Measurements from ENCODE around the gene CCDC150.
A peak's percentile ranks its signal among the peaks of the same experiment; 100 is the strongest.
"Not testable (repeated sequence)": the region's sequence is repeated elsewhere in the genome, so short reads cannot be mapped to it uniquely, and the experiment has no call there.

The CCDC150 gene

DNA sequence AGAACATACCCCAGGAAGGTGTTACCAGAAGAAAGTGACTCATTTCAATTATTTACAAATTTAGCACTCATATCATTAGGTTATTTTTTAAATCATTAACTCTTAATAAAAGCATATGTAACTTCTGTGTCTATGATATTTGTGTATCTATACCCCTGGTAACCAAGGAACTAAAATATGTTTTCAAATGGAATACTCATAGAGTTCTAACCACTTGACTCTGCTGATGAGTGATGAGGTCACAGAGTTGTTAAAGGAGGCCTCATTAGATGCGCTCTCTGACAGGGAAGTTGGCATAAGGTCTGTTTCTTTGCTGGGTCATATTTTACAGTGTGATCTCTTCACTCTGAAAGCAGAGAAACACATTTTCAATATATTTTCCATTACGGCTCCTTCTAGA, 73.4 kb downstream of the CCDC150 start:
- no peak for DNase-seq

DNA sequence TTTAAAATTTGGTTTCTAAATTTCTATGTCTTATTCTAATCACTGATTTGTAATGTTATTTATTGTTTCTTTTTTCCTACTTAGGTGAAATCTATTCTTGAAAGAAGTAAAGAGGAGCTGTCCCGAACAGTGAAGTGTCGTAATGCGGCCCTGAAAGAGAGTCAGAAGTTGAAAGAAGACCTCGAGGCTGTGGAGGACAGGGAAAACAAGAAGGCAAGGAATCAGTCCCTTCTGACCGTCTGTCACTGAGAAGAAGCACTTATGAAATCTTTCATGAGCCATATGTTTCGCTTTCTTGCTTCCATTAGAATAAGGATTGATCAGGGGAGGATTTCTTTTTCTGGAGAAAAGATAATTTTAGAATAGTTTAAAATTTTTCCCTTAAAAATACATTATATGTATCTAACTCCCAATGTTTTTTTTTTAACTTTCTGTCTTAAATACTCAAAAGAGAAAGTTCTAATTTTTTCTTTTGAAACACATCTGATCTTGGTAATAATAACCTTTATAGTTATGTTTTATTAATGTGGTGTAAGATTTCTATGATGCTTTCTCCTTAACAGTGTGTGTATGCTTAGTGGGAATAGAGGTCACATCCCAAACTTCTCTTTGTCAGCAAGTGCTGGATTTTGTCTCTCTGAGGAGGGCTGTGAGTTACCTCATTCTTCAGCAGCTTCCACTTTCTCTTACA, 79.0 kb downstream of the CCDC150 start:
- DNase-seq = no peak

GRCh38 chr2:196719110-196719872, 79.8 kb downstream of the CCDC150 start:
- DNase-seq = peak in 2 of 14 donors; percentile 0 to 2

DNA sequence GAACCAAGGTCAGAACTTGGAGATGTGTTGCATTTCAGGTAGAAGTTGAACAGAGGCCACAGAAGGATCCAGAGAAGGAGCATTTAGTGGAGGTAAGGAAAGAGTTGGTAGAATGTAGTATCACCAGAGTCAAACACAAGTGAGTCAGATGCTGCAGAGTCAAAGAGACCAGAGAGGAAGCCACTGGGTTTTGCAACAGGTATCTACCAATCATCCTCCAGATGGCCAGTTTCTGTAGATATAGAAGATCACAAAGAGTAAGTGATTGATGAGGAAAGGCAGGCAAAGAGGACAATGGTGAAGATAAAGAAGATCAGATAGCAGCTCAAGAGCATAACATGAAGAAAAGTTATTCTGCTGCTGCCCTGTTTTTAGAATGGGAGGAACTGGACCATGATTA, 84.1 kb downstream of the CCDC150 start:
- no peak for DNase-seq

GRCh38 chr2:196725218-196725617, 85.7 kb downstream of the CCDC150 start:
- DNase-seq = no peak

DNA sequence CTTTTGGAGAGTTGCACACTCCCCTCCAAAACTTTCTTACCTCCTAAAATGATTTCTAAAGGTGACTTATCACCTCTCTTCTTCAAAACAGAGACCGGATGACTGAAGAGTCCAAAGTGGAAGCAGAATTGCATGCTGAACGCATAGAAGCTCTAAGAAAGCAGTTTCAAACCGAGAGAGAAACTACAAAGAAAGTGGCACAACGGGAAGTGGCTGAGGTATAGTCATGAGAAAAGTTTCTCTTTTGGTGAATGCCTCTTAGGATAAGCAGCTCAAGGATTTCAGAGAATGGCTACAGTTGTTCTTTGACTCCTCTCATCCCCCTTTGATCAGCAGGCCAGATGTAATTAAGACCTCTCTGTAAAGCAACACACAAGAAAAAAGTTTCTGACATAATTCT, 86.4 kb downstream of the CCDC150 start:
- no peak for DNase-seq

DNA sequence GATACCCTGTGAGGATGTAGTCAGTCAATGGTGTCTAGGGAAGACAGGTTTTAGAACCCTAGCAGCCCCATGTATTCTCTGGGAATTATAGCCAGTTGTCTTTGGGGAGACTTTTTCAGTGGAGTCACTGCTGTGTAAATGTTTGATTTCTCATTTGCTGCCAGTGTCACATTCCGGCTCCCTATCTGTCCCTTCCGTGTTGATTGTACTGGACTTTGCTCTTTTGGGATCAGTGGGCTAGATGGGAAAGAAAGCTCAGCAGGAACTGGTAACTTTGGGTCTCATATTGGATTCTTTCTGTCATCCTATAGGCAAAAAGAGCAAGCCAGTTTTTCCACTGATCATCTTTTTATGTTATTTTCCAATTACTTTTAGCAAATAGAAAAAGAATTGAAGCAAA, 89.9 kb downstream of the CCDC150 start:
- no peak for DNase-seq

GRCh38 chr2:196736646-196737045, 97.1 kb downstream of the CCDC150 start:
- DNase-seq = not testable (repeated sequence)

GRCh38 chr2:196737046-196737445, 97.5 kb downstream of the CCDC150 start:
- DNase-seq = no peak

- DNase-seq = no peak
Measured at GRCh38 chr2:196739031-196739430, 99.5 kb downstream of the CCDC150 start.

DNA sequence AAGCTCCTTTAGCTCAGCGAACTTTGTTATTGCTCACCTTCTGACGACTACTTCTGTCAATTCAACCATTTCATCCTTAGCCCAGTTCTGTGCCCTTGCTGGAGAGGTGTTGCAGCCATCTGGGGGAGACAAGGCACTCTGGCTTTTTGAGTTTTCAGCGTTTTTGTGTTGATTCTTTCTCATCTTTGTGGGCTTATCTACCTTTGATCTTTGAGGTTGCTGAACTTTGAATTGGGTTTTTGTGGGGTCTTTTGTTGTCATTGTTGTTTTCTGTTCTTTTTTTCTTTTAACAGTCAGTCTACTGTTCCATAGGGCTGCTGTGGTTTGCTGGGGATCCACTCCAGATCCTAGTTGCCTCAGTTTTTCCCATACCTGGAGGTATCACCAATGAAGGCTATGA, 102.7 kb downstream of the CCDC150 start:
- DNase-seq = no peak

DNA sequence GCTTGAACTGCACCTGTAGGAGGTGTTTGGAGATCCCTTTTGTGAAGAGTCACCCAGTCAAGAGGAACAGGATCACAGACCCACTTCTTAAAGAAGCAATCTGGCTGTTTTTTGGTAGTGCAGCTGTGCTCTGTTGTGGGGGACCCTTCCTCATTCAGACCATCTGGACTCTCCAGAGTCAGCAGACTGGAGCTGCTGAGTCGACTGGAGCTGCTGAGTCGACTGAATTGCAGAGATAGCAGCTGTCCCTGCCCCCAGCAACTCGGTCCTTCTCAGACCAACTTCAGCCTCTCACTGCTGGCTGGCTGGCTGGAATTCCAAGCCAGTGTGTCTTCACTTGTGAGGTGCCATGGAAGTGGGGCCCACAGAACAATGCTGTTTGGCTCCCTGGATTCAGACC, 103.2 kb downstream of the CCDC150 start:
- no peak for DNase-seq

DNA sequence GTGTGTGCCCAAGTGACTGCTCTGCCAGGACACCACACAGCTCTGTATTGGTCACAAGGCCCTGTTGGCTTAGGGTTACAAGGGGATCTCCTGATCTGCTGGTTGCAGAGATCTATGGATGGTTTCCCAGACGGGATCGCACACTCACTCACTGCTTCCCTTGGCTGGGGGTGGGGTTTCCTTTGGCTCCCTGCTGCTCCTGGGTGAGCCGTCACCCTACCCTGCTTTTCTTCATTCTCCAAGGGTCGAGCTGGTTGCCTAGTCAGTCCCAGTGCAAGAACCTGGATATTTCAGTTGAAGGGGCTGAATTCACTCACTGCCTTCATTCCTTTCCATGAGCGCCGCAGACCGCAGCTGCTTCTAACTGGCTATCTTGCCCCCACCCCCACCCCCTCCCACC, 103.7 kb downstream of the CCDC150 start:
- DNase-seq = no peak

GRCh38 chr2:196745711-196746110, 106.2 kb downstream of the CCDC150 start:
- no peak for DNase-seq

GRCh38 chr2:196747400-196747799, 107.9 kb downstream of the CCDC150 start:
- no peak for DNase-seq

DNA sequence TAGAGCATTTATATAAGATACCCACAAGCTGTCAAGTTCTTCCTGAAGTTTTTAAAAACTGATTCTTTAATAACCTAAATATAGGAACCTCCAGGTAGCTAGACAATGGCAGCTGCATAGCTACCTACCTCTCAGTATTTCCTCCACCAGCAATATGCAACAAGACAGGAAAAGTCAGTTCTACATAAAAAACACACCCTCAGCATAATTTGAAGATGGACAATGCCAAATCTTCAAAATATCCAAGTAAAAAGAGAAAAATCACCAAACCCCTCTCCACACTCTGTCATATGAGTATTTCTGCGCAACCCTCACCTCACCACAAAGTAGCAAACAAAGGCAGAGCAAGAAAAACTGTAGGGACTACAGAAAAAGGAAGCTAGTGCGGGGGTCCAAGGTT, 108.6 kb downstream of the CCDC150 start:
- DNase-seq = no peak

DNA sequence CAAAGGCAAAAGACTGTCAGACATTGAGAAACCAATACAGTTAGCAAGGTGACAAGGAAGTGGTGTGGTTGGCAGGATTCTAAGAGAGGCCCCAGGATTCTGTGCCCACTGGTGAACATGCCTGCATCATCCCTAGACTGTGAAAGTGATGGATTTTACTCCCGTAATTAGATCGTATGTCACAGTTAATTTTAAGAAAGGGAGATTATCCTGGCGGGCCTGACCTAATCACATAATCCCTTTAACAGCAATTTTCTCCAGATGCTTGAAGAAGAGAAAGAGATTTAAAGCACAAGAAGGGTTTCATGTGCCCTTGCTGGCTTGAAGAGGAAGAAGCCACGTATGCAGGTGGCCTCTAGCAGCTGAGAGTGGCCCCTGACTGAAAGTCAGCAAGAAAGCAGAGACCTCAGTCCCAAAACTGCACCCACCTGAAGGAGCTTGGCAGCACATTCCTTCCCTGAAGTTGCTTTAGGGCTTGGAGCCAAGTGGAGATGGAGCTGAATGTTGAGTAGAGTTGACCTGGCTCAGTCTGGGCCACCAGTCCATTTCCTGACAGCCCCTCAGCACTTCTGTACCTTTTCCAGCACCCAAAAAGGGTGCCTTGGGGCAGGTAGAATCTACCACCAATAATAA, 110.9 kb downstream of the CCDC150 start:
- DNase-seq = no peak

DNA sequence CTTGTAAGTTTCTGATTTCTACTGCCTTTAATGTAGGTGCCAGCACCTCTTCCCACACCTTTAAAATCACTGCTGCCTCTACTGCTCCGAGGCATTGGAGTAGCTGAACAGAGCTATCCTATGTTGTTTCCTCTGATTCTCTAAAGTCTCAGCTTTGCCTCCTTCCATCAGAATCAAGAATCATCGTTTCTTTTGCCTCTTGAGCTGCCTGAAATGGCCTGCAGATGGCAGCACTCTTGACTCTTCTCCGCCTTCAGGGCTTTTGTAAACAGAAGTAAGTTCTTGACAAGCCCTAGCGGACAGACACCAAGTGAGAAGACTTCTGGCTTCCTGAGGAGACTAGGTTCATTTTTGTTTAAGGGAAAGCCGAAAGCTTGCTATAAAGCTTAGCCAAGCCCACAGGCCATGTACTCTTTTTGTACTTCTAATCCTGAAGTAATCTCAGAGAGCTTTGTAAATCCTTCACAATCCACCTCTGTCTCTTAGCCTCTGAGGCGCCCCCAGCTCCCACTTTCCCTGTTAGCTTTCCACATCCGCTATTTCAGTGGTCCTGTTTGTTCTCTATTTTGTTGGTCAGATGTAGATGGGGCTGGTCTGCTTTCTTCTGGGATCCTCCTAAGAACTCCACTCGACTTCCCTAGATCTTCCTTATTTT, 111.6 kb downstream of the CCDC150 start:
- DNase-seq = peak in 8 of 14 donors; percentile 2 to 24 (median 10)

DNA sequence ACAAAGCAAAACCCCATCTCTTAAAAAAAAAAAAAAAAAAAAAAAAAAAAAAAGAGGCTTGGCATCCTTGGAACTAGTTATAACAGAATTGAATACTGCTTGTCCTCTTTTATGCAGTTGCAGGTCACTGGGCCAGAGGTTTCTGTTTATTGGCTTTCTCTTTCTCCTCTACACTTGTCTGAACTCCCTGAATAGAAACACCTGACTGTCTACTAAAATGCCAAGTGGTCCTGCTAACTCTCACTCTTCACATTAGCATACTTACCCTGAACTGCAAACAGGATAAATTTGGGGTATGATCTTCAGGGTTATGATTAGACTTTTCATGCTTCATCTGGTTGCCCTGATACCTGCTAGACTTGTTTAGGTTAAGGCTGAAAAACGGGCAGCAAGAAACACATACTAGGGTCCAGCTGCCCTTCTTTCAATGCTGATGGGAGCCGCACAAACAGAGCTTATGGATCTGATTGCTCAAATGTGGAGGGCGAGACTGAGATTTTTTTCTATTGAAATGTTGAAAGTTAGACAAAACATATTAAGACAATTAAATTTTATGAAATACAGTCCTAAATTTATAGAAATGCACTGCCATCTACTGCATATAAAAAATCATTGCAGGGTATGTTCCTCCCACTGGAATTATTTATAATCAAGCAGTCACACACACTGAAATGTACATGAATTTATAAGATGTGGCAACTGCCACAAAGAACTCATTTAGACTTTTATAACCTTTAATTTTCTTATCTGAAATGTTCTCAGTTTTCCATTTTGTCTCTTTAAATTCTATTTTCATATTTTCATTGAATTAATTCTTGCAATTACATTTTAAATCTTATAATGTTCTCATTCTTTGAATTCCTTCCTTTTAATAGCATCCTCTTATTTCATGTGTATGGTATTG, 119.2 kb downstream of the CCDC150 start:
- DNase-seq = no peak

GRCh38 chr2:196759378-196759706, 119.8 kb downstream of the CCDC150 start:
- no peak for DNase-seq

DNA sequence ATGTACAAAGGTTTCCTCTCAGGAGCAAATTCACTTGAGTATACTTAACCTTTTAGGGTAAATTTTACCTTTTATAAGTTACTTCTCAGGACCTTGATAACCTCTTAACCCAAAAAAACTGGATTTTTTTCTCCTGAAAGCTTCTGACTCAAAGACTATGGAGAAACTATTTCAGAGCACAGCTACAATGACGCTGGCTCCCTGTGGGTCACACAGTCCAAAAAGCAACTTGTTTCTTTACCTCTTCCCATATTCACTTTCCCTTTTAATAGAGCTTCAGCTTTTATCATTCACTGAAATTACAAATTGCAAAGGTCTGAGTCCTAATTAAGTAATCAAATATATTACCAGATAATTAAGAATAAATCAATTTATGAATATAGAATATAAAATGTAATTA, 127.6 kb downstream of the CCDC150 start:
- no peak for DNase-seq

All from C1 segment of cervical spinal cord (tissue), 14 donors.